NOMO-1 treated with dmso at 0.1 percent for 144 hours (cell line): Measurements from ENCODE around the gene IFNA10.
"Not testable (repeated sequence)": the region's sequence is repeated elsewhere in the genome, so short reads cannot be mapped to it uniquely, and the experiment has no call there.

Experiments
- DNase-seq: peaks from one replicate; lab custom pipeline; 2025; ENCODE audit not compliant: unreplicated experiment; lab: John Stamatoyannopoulos, UW

The IFNA10 gene

DNA sequence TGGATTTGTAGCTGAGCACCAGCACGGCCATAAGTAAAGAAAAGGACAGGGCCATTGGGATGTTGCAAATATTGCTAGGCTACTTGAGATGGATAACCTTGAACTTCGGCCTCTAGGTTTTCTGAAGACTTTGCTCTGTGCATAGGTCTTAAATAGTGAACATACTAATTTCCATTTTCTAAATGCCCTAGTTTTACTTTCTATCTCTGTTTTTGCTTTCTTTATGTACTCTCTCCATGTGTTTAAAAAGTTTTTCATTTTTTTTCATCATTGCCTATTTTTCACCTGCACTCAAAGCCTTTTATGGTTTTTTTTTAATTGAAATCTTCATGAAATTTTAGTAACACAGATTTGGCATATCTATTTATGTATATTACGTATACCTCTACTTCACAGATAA lies at the start of gene IFNA10:
Gene IFNA10, minus strand, starts transcription at position 101 of the 400 bp plus-strand sequence. Its CDS starts 46 bp downstream, at position 55.
- not testable (repeated sequence) for DNase-seq

GRCh38 chr9:21255538-21256212 lies 48.7 kb upstream of the IFNA10 start:
- no peak for DNase-seq

- no peak for DNase-seq
Measured at GRCh38 chr9:21252721-21253547, 46.0 kb upstream of the IFNA10 start.

DNA sequence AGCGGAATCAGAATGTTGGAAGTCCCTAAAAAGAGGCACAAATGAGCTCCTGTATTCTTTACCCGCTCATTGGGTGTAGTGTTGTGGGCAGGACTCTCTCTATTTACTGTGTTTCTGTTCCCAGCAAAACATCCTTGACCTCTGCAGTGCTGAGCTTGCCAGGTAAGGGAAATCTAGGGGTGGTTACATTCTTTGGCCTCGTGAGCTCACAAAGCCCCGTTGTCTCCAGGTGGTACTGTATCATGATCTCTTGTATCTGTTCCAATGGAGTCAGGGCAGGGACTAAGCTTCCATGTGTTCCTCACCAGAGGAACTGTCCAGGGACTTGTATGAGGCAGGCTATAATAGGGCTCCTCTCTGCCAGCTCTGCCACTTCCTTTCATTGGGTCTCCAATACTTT lies 44.7 kb upstream of the IFNA10 start:
- no peak for DNase-seq

GRCh38 chr9:21251190-21251589 lies 44.2 kb upstream of the IFNA10 start:
- no peak for DNase-seq

- DNase-seq, result no peak
Measured at GRCh38 chr9:21244836-21245235, 37.9 kb upstream of the IFNA10 start.

DNA sequence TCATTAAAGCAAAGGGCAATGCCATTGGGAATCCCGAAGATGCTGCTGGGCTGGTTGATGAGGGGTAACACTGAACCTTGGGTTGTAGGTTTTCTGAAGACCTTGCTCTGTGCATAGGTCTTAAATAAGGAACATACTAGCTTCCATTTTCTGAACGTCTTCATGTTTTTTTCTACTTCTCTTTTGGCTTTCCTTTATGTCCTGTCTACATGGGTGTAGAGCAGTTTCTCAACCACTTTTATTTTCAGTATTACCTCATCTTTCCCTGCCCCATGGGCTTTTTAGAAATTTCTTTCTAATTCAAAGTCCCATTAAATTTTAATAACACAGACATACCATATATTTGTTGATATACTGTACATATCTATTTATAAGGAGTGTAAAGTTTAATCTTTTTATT lies 33.0 kb upstream of the IFNA10 start, which contains the start of gene IFNA14:
Gene IFNA14, minus strand, starts transcription at position 95 of the 400 bp plus-strand sequence. Its CDS starts 70 bp downstream, at position 25.
- DNase-seq, result no peak

DNA sequence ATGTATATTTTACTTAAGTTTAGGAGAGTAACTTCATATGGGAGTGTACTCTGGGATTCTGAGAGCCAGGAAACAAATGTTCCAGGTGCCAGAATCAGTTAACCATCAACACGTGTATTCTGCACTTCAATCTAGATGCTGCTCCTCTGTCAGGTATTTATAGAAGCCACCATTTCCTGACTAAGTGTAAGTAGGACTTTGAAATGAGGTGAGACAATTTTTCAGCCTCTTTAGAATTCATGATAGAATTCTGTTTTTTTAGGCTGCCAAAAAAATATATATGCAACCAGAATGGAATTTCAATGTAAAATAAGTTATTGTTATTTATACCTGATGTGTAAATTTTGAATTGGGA lies 29.4 kb upstream of the IFNA10 start:
- DNase-seq, result not testable (repeated sequence)

- DNase-seq, result not testable (repeated sequence)
Measured at GRCh38 chr9:21235468-21236359, 28.8 kb upstream of the IFNA10 start.

DNA sequence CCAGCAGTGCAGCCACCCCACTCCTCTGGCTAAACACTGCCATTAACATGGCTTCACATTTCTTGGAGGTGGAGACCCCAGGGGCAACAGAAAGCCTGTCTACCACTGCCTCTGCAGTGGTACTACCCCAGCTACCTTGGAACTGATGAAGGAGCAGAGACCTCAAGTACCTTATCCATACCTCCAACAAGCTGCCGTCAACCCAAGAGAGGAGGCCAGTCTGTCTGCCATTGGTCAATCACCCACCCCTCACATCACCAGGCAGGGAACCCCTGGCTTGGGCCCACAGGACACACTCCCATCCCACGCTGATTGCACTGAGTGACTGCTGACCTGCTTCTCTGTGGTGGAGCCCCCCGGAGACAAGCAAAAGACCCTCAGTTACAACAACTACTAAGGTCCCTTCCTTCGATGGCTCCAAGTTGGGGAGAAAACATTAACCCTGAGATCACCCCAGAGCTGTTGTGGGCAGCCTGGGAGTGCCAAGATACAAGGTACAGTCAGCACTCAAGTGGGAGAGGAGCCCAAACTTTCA lies 27.3 kb upstream of the IFNA10 start:
- DNase-seq, result no peak

DNA sequence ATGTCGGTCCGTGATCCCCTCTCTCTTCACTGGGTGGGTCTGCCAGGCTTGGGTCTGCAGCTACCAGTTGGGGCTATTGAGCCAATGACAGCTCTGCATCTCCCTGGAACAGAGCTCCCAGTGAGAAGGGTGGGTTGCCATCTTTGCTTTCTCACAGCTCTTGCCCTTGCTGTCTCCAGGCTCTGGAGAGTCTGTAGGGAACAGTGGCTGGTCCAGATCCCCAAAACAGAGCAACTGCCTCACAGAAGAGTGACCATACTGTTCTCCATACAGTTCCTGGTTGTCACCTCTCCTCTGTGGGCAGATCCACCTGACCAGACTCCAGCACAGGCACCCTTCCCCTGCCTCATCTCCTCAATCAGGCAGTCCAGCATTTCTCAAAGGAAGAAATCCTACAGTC lies 26.3 kb upstream of the IFNA10 start:
- no peak for DNase-seq

GRCh38 chr9:21228122-21228521 lies 21.2 kb upstream of the IFNA10 start, which contains the start of gene IFNA17:
IFNA17 (minus strand) TSS chr9:21228222; CDS start chr9:21228173, 49 bp downstream.
- DNase-seq, result no peak

DNA sequence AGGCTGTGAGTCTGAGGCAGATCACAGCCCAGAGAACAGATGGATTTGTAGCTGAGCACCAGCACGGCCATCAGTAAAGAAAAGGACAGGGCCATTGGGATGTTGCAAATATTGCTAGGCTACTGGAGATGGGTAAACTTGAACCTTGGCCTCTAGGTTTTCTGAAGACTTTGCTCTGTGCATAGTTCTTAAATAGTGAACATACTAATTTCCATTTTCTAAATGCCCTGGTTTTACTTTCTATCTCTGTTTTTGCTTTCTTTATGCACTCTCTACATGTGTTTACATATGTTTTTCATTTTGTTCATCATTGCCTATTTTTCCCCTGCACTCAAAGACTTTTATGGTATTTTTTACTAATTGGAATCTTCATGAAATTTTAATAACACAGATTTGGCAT lies 10.3 kb upstream of the IFNA10 start, which contains the start of gene IFNA16:
Gene IFNA16, minus strand, starts transcription at position 101 of the 400 bp plus-strand sequence. Its CDS starts 6 bp downstream, at position 95.
- not testable (repeated sequence) for DNase-seq

- DNase-seq, result not testable (repeated sequence)
Measured at GRCh38 chr9:21213411-21214326, 6.7 kb upstream of the IFNA10 start.

DNA sequence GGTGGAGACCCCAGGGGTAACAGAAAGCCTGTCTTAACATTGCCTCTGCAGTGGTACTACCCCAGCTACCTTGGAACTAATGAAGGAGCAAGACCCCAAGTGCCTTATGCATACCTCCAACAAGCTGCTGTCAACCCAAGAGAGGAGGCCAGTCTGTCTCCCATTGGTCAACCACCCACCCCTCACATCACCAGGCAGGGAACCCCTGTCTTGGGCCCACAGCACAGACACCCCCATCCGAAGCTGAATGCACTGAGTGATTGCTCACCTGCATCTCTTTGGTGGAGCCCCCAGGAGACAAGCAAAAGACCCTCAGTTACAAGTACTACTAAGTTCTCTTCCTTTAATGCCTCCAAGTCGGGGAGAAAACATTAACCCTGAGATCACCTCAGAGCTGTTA lies 5.2 kb upstream of the IFNA10 start:
- not testable (repeated sequence) for DNase-seq

DNA sequence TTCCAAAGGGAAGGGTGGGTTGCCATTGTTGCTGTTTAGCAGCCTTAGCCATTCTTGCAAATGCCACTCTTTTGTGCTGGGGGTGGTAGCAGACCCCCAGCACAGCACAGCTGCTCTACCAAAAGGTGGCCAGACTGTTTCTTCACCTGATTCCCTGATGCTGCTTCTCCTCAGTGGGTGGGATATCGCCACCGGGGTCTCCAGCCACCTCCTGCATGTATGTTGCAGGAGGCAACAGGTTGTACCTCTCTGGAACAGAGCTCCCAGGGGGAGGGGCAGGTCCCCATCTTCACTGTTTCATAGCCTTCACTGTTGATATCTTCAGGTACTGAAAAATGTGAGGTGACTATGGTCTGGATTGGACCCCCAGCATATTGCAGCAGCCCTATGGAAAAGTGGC lies 3.8 kb upstream of the IFNA10 start:
- DNase-seq, result not testable (repeated sequence)

DNA sequence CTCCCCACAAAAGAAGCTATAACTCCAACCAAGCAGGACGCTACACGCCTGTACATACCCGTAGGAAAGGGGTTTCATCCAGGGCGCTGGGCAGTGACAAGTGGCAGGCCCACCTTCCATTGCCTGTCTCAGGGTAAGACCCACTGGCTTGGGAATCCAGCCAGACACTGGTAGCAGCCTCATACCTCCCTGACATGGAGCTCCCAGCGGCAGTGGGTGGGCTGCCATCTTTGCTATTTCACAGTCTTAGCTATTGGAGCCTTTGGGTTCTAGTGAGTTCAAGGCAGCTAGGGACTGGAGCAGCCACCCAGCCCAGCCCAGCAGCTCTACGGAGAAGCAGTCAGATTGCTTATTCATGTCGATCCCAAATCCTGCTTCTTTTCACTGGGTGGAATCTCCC lies 3.4 kb upstream of the IFNA10 start:
- DNase-seq, result no peak

DNA sequence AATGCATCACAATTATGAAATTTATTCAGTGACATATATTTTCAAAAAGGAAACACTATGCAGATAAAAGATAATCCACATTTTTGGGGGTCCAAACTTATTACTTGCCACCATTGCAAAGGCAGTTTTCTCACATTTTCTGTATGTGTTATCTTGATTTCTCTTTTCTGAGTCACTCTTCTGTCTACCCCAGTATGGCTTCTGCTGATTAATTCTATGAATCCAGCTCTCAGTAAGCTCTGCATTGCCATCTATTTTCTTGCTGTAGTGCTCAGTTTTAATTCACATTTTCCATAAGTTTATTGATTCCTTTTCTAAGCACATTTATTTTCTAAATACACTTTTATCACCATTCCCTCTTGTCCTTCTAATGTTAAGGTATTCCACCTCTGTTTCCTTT lies 1.7 kb downstream of the IFNA10 start:
- no peak for DNase-seq

GRCh38 chr9:21202105-21202504 lies 4.8 kb downstream of the IFNA10 start, which contains the start of gene IFNA7:
IFNA7 (minus strand) TSS chr9:21202205; CDS start chr9:21202165, 40 bp downstream.
- not testable (repeated sequence) for DNase-seq
